HepG2 (cell line): ENCODE results near the gene PLD1. TPM values are rescaled to one million over a fixed set of nuclear protein-coding genes. Genes with fewer than 3 reads are reported as not detected.

Experiments used
- ATF7-NPFF ChIP-seq: sonication (generic); formaldehyde crosslinking; IDR thresholded peaks from 2 replicates; pipeline ENCODE4 v1.8.1; 2023; ENCODE audit warnings: mild to moderate bottlenecking, low read depth, missing genetic modification reagents, moderate library complexity
- GFI1 ChIP-seq: sonication (generic); formaldehyde crosslinking; IDR thresholded peaks from 2 replicates; pipeline ENCODE4 v1.5.0; 2020; ENCODE audit warnings: missing genetic modification reagents, mild to moderate bottlenecking, borderline replicate concordance
- HMG20A ChIP-seq: IDR thresholded peaks from 2 replicates; pipeline ENCODE4 v1.6.1; 2016; ENCODE audit warnings: borderline replicate concordance
- KDM2A ChIP-seq: sonication (generic); formaldehyde crosslinking; IDR thresholded peaks from 2 replicates; pipeline ENCODE4 v1.4.0; 2020; ENCODE audit warnings: low read depth, missing genetic modification reagents, borderline replicate concordance
- RBM22 ChIP-seq: fragments of 200-400 bp; formaldehyde crosslinking; optimal IDR thresholded peaks from 2 replicates; pipeline ENCODE3; 2017; ENCODE audit warnings: mild to moderate bottlenecking, low read length, moderate library complexity
- SOX6 ChIP-seq, 2 experiments: fragments of 450-650 bp in 1 of 2; sonication (generic) in 1 of 2; formaldehyde crosslinking in 1 of 2; IDR thresholded peaks; 2 replicates each; pipeline versions ENCODE4 v1.4.0 to v1.6.1; 2017 to 2020; ENCODE audit warnings: antibody characterized with exemption in 1 of 2, mild to moderate bottlenecking in 1 of 2, missing genetic modification reagents in 1 of 2
- ZBED4 ChIP-seq: sonication (generic); formaldehyde crosslinking; IDR thresholded peaks from 2 replicates; pipeline ENCODE4 v1.4.0; 2020; ENCODE audit warnings: missing genetic modification reagents, borderline replicate concordance
- ZNF235 ChIP-seq: sonication (generic); formaldehyde crosslinking; IDR thresholded peaks from 2 replicates; pipeline ENCODE4 v1.8.1; 2023; ENCODE audit warnings: mild to moderate bottlenecking, missing genetic modification reagents, borderline replicate concordance
- ZNF282 ChIP-seq: fragments of 450-650 bp; IDR thresholded peaks from 2 replicates; pipeline ENCODE4 v1.6.1; 2018; ENCODE audit not compliant: partially characterized antibody
- ZNF580 ChIP-seq: IDR thresholded peaks from 2 replicates; pipeline ENCODE4 v1.6.1; 2016; ENCODE audit warnings: low read depth, borderline replicate concordance
- ZNF616 ChIP-seq: sonication (generic); formaldehyde crosslinking; IDR thresholded peaks from 2 replicates; pipeline ENCODE4 v1.5.0; 2020; ENCODE audit warnings: low read depth, mild to moderate bottlenecking, missing genetic modification reagents
- ZNF644 ChIP-seq: IDR thresholded peaks from 2 replicates; pipeline ENCODE4 v1.6.1; 2016; ENCODE audit warnings: low read depth
- polyA plus RNA-seq, 8 experiments: library from polyadenylated mRNA; depleted of rRNA in 3 of 8; stranded (reverse) in 7 of 8; unstranded in 1 of 8; fragments of >200 nt; fragmentation: Illumina TruSeq in 4 of 8; extraction: Trizol in 4 of 8; gene quantifications; 2 replicates each; pipeline versions ENCODE4 v1.2.1 to v1.2.3, GENCODE V29; 2011 to 2016; ENCODE audit warnings: low read depth in 4 of 8, missing spikeins in 1 of 8, mixed read lengths in 1 of 8; ENCODE audit not compliant: insufficient read depth in 1 of 8
- total RNA-seq, 5 experiments: library from RNA; depleted of rRNA; stranded (reverse); fragments of >200 nt; fragmentation: Illumina TruSeq; extraction: Trizol; gene quantifications; 2 replicates each; pipeline ENCODE4 v1.2.3, GENCODE V29; 2016; ENCODE audit warnings: low read depth in 1 of 5
- TF ChIP-seq, protein P1 (sequence below): sonication (generic); formaldehyde crosslinking; IDR thresholded peaks from 2 replicates; pipeline ENCODE4 v1.5.0; 2020; ENCODE audit warnings: mild to moderate bottlenecking, missing genetic modification reagents, moderate library complexity
- TF ChIP-seq, protein P2 (sequence below): sonication (generic); formaldehyde crosslinking; IDR thresholded peaks from 2 replicates; pipeline ENCODE4 v1.4.0; 2020; ENCODE audit warnings: missing genetic modification reagents

Gene PLD1
- total and polyA plus RNA-seq, 2 of the 13 experiments (the other 11 are each of a cell fraction or from before 2014, with no cell fraction given) = 27.1 to 59.4 TPM

GRCh38 chr3:171678971-171679492 is 131.3 kb downstream of the PLD1 start (continued):
- TF ChIP-seq GFI1 (0 out of 2 replicates have a peak, but pooled peaks have one; percentile 36), ATF7-NPFF (no peak), SOX6 (IDR thresholded peaks at IDR 0.05) (no peak), SOX6 (CRISPR knock-in tag; IDR thresholded peaks at IDR 0.05) (peak; percentile 85), ZNF235 (no peak), ZBED4 (CRISPR knock-in tag) (no peak), KDM2A (CRISPR knock-in tag) (no peak), RBM22 (peak; percentile 33), HMG20A (peak; percentile 27; the same call in 1 of the 2 replicates), ZNF644 (0 out of 2 replicates have a peak, but pooled peaks have one; percentile 10), ZNF616 (no peak), ZNF580 (CRISPR knock-in tag) (no peak), ZNF282 (no peak)
- TF ChIP-seq, protein P1, sequence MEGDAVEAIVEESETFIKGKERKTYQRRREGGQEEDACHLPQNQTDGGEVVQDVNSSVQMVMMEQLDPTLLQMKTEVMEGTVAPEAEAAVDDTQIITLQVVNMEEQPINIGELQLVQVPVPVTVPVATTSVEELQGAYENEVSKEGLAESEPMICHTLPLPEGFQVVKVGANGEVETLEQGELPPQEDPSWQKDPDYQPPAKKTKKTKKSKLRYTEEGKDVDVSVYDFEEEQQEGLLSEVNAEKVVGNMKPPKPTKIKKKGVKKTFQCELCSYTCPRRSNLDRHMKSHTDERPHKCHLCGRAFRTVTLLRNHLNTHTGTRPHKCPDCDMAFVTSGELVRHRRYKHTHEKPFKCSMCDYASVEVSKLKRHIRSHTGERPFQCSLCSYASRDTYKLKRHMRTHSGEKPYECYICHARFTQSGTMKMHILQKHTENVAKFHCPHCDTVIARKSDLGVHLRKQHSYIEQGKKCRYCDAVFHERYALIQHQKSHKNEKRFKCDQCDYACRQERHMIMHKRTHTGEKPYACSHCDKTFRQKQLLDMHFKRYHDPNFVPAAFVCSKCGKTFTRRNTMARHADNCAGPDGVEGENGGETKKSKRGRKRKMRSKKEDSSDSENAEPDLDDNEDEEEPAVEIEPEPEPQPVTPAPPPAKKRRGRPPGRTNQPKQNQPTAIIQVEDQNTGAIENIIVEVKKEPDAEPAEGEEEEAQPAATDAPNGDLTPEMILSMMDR = no peak
- TF ChIP-seq, protein P2, sequence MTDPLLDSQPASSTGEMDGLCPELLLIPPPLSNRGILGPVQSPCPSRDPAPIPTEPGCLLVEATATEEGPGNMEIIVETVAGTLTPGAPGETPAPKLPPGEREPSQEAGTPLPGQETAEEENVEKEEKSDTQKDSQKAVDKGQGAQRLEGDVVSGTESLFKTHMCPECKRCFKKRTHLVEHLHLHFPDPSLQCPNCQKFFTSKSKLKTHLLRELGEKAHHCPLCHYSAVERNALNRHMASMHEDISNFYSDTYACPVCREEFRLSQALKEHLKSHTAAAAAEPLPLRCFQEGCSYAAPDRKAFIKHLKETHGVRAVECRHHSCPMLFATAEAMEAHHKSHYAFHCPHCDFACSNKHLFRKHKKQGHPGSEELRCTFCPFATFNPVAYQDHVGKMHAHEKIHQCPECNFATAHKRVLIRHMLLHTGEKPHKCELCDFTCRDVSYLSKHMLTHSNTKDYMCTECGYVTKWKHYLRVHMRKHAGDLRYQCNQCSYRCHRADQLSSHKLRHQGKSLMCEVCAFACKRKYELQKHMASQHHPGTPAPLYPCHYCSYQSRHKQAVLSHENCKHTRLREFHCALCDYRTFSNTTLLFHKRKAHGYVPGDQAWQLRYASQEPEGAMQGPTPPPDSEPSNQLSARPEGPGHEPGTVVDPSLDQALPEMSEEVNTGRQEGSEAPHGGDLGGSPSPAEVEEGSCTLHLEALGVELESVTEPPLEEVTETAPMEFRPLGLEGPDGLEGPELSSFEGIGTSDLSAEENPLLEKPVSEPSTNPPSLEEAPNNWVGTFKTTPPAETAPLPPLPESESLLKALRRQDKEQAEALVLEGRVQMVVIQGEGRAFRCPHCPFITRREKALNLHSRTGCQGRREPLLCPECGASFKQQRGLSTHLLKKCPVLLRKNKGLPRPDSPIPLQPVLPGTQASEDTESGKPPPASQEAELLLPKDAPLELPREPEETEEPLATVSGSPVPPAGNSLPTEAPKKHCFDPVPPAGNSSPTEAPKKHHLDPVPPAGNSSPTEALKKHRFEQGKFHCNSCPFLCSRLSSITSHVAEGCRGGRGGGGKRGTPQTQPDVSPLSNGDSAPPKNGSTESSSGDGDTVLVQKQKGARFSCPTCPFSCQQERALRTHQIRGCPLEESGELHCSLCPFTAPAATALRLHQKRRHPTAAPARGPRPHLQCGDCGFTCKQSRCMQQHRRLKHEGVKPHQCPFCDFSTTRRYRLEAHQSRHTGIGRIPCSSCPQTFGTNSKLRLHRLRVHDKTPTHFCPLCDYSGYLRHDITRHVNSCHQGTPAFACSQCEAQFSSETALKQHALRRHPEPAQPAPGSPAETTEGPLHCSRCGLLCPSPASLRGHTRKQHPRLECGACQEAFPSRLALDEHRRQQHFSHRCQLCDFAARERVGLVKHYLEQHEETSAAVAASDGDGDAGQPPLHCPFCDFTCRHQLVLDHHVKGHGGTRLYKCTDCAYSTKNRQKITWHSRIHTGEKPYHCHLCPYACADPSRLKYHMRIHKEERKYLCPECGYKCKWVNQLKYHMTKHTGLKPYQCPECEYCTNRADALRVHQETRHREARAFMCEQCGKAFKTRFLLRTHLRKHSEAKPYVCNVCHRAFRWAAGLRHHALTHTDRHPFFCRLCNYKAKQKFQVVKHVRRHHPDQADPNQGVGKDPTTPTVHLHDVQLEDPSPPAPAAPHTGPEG (CRISPR knock-in tag) = no peak
